Ishikawa (cell line): ENCODE results near the gene PRLH.

Source experiments
- CEBPB ChIP-seq: IDR thresholded peaks from 2 replicates; pipeline ENCODE4 v1.6.1; 2012
- CREB1 ChIP-seq: IDR thresholded peaks from 2 replicates; pipeline ENCODE4 v1.6.1; 2012; ENCODE audit warnings: low read depth
- EGR1 ChIP-seq: IDR thresholded peaks from 2 replicates; pipeline ENCODE4 v1.6.1; 2012
- EP300 ChIP-seq: IDR thresholded peaks from 2 replicates; pipeline ENCODE4 v1.6.1; 2012; ENCODE audit warnings: borderline replicate concordance
- FOXM1 ChIP-seq: IDR thresholded peaks from 2 replicates; pipeline ENCODE4 v1.6.1; 2012; ENCODE audit warnings: low read depth, borderline replicate concordance
- RAD21 ChIP-seq: IDR thresholded peaks from 2 replicates; pipeline ENCODE4 v1.6.1; 2012; ENCODE audit warnings: low read depth
- TAF1 ChIP-seq: IDR thresholded peaks from 2 replicates; pipeline ENCODE4 v1.6.1; 2012; ENCODE audit warnings: low read depth, mild to moderate bottlenecking
- TCF12 ChIP-seq: IDR thresholded peaks from 2 replicates; pipeline ENCODE4 v1.6.1; 2012; ENCODE audit warnings: low read depth
- TEAD4 ChIP-seq: IDR thresholded peaks from 2 replicates; pipeline ENCODE4 v1.6.1; 2012
- YY1 ChIP-seq: IDR thresholded peaks from 2 replicates; pipeline ENCODE4 v1.6.1; 2012; ENCODE audit warnings: low read depth
- ZBTB7A ChIP-seq: IDR thresholded peaks from 2 replicates; pipeline ENCODE4 v1.6.1; 2012; ENCODE audit warnings: low read depth
- TF ChIP-seq, protein P1 (sequence below): IDR thresholded peaks from 2 replicates; pipeline ENCODE4 v1.6.1; 2012
- TF ChIP-seq, protein P2 (sequence below): IDR thresholded peaks from 2 replicates; pipeline ENCODE4 v1.6.1; 2012; ENCODE audit warnings: low read depth, mild to moderate bottlenecking
- TF ChIP-seq, protein P3 (sequence below): IDR thresholded peaks from 2 replicates; pipeline ENCODE4 v1.6.1; 2012

DNA sequence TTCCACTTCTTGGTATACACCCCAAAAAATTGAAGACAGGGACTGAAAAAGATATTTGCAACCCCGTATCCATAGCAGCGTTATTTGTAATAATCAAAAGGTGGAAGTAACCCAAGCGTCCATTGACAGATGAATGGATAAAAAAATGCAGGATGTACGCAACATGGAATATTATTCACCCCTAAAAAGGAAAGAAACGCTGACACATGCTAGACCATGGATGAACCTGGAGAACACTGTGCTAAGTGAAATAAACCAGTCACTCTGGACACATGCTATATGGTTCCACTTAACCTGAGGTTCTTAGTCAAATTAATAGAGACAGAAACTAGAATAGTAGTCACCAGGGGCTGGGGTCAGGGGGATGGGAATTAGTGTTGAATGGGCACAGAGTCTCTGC lies 38.6 kb upstream of the PRLH start:
- TF ChIP-seq, protein P1, sequence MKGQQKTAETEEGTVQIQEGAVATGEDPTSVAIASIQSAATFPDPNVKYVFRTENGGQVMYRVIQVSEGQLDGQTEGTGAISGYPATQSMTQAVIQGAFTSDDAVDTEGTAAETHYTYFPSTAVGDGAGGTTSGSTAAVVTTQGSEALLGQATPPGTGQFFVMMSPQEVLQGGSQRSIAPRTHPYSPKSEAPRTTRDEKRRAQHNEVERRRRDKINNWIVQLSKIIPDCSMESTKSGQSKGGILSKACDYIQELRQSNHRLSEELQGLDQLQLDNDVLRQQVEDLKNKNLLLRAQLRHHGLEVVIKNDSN: no peak
- TF ChIP-seq TAF1 (no peak), RAD21 (no peak), EP300 (no peak), FOXM1 (no peak), EGR1 (no peak), ZBTB7A (no peak), CEBPB (no peak), TEAD4 (no peak), YY1 (no peak), CREB1 (no peak), TCF12 (no peak)
- TF ChIP-seq, protein P2, sequence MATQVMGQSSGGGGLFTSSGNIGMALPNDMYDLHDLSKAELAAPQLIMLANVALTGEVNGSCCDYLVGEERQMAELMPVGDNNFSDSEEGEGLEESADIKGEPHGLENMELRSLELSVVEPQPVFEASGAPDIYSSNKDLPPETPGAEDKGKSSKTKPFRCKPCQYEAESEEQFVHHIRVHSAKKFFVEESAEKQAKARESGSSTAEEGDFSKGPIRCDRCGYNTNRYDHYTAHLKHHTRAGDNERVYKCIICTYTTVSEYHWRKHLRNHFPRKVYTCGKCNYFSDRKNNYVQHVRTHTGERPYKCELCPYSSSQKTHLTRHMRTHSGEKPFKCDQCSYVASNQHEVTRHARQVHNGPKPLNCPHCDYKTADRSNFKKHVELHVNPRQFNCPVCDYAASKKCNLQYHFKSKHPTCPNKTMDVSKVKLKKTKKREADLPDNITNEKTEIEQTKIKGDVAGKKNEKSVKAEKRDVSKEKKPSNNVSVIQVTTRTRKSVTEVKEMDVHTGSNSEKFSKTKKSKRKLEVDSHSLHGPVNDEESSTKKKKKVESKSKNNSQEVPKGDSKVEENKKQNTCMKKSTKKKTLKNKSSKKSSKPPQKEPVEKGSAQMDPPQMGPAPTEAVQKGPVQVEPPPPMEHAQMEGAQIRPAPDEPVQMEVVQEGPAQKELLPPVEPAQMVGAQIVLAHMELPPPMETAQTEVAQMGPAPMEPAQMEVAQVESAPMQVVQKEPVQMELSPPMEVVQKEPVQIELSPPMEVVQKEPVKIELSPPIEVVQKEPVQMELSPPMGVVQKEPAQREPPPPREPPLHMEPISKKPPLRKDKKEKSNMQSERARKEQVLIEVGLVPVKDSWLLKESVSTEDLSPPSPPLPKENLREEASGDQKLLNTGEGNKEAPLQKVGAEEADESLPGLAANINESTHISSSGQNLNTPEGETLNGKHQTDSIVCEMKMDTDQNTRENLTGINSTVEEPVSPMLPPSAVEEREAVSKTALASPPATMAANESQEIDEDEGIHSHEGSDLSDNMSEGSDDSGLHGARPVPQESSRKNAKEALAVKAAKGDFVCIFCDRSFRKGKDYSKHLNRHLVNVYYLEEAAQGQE: no peak
- TF ChIP-seq, protein P3, sequence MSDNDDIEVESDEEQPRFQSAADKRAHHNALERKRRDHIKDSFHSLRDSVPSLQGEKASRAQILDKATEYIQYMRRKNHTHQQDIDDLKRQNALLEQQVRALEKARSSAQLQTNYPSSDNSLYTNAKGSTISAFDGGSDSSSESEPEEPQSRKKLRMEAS: no peak
